ENCODE measurements around the gene TP53BP2.
"Not testable (repeated sequence)": the region's sequence is repeated elsewhere in the genome, so short reads cannot be mapped to it uniquely, and the experiment has no call there.

Gene TP53BP2

DNA sequence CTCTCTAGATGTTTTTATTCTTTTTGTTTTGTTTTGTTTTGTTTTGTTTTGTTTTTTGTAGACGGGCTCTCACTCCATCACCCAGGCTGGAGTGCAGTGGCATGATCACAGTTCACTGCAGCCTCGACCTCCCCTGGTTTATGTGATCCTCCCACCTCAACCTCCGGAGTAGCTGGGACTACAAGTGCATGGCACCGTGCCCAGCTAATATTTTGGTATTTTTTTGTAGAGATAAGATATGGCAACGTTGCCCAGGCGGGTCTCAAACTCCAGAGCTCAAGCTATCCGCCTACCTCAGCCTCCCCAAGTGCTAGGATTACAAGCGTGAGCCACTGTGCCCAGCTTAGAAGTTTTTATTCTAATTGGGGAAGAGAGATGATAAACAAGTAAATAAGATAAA lies 13.3 kb upstream of the TP53BP2 start:
- intact Hi-C loops (cut with DNase I) = no loop called here
- DNase-seq = no peak

DNA sequence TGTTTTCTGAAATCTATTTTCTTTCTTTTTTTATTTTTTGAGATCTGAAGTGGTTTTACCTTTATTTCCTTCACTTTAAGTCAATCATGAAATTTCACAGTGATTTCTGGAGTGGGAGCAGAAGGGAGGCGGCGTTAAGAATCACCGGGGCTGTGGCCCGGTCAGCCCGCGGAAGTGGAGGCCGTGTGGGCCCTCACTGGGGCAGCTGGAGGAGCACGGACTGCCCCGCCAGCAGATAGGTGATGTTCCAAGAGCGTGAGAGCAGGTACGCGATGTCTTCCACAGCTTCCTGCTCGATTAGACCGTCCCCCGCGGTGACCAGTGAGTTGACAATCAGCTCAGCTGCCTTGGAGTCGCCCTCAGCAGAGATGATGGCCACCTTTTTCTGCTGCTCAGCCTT lies 10.6 kb upstream of the TP53BP2 start:
- intact Hi-C loops (cut with DNase I) = no loop called here
- DNase-seq = no peak

DNA sequence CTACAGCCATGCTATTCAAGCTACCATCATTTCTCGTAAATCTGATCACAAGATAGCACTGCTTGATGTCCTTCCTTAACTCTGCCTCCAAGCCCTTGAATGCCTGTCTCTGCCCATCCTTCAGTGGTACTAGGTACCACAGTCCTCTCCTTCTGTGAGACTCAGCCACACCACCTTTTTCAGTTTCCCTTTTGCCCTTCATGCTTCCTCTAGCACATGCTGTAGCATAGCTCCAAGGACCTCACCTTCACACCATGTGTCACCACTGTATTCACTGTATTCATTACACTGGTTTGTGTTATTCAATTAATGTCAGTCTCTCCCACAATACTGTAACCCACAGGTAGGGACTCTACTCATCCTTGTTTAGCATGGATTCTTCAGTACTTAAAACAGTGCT lies 8.0 kb upstream of the TP53BP2 start:
- intact Hi-C loops (cut with DNase I) = no loop called here
- no peak for DNase-seq

GRCh38 chr1:223853275-223853674 lies 7.5 kb upstream of the TP53BP2 start:
- no peak for DNase-seq
- intact Hi-C loops (cut with DNase I) = no loop called here

DNA sequence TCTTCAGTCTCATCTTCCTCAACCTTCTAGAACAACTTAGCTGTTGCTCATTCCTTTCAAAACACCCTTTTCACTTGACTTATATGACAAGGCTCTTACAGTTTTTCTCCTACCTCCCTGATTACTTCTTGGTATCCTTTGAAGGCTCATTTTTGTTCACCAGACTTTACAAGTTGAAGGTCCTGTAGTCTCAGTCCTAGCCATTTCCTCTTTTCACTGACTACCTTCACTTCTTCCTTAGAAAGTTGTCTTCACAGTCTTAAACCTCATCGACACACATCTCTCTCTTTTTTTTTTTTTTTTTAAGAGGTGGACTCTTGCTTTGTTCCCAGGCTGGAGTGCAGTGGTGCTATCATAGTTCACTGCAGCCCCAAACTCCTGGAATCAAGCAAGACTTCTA lies 6.6 kb upstream of the TP53BP2 start:
- no peak for DNase-seq
- intact Hi-C loops (cut with DNase I) = no loop called here

DNA sequence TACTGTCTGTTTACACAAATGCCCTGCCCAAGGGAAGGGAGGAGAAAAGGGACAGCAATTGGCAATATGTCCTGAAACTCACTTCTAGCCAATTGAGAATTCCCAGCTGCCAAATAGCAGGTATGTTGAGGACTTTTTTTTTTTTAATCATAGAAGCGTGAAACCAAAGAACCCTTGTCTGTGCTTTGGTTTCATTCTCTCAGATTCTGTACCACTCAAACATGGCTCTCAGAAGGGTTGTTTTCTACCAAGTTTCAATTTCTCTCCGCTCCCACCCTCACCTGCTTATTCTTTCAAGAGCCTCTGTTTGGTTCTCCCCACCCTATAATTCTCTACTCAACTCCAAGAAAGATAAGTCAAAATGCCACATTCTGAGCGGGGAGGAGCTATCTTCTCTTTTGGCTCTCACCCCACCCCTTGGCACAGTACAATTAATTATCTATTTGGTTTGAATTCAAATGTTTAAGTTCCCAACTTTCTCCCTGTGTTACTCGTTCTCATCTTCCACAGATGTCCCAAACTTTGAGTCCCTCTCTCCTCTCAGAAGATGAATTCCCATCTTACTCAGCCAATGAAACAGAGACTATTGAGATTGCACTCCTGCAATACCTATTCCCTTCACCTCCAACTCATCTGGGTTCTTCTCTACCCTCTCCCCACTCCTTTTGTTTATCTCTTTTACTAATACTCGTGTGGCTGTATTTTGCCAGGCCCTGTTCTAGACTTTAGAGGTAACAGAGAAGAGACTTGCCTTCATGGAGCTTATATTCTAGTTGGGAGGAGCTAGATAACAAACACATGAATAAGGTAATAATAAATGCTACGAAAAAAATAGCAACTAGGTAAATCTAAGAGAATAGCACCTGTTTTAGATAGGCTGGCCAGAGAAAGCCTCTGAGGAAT lies 3.9 kb upstream of the TP53BP2 start:
- intact Hi-C loops (cut with DNase I) = loop anchor here (5.0 to 10.0 kb wide), 3 partner anchors 37 to 335 kb away; partner anchors contain the start of gene DEGS1
- no peak for DNase-seq

DNA sequence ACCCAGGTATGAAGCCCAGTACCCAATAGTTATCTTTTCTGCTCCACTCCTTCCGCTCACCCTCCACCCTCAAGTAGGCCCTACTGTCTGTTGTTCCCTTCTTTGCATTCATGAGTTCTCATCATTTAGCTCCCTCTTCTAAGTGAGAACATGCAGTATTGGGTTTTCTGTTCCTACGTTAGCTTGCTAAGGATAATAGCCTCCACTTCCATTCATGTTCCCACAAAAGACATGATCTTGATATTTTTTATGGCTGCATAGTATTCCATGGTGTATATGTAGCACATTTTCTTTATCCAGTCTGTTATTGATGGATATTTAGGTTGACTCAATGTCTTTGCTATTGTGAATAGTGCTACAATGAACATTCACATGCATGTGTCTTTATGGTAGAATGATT lies 2.8 kb upstream of the TP53BP2 start:
- no peak for DNase-seq
- intact Hi-C loops (cut with DNase I) = loop anchor here (5.0 to 10.0 kb wide), 3 partner anchors 36 to 336 kb away; partner anchors contain the start of gene DEGS1

- intact Hi-C loops (cut with DNase I) = loop anchor here (5.0 to 10.0 kb wide), 3 partner anchors 36 to 337 kb away; partner anchors contain the start of gene DEGS1
- no peak for DNase-seq
Measured at GRCh38 chr1:223847781-223848345, 2.1 kb upstream of the TP53BP2 start.

GRCh38 chr1:223845037-223845809 lies 524 bp downstream of the TP53BP2 start:
- DNase-seq = peak in 3 of 10 donors; percentile 19 to 85 (median 21)
- intact Hi-C loops (cut with DNase I) = loop anchor here (2.0 to 10.0 kb wide), 4 partner anchors 33 to 340 kb away; partner anchors contain the start of genes CAPN2 and DEGS1

DNA sequence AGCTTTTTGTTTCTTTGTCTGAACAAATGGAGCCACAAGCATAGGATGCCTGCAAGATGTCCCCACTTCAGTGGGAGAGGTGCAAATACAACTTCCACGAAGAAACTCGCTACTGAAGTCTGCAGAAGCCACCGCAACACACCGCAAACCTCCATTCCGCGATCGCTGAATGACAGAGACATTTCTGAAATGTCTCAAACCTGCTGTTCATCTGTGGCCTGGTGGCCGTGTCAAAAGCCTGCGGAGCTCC lies 1.0 kb downstream of the TP53BP2 start:
- DNase-seq = peak in 1 of 10 donors; percentile 28
- intact Hi-C loops (cut with DNase I) = loop anchor here (2.0 to 10.0 kb wide), 4 partner anchors 32 to 340 kb away; partner anchors contain the start of genes CAPN2 and DEGS1

DNA sequence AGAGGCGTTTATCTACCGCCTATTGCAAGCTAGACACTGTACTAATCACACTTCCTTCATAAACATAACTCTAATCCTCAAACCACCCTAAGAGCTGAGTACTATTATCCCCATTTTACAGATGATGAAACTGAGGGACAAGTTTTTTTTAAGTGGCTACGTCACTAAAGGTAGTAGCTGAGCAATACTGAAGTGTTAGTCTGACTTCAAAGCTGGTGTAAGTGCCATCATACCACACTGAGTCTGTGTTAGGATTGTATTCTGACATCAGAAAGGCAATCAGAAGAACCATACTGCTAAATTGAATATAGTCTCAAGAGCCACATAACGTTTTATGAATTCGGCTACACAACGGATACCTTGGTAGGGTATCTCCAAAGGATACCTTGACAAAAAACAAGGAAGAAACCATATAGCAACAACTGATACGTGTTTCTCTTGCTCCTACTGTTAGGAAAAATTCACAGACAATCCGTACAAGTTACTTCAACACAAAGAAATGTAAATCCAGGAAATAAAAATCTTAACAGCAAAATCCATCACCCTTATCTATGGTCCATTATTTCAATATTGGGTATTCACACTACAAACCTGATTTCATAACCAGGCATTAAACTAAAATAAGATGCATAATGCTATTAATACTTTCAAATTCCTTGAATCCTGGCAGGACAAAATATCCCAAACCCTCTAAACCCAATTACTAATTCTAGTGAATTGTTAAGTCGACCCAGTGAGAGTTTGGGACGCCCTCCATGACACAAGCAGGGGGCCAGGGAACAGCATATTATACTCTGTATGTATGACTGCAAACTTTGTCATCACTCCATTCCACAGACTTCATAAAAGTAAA lies 1.6 kb downstream of the TP53BP2 start:
- intact Hi-C loops (cut with DNase I) = loop anchor here (2.0 to 10.0 kb wide), 3 partner anchors 89 to 341 kb away; partner anchors contain the start of genes CAPN2 and DEGS1
- DNase-seq = no peak

GRCh38 chr1:223842784-223843183 lies 3.0 kb downstream of the TP53BP2 start:
- intact Hi-C loops (cut with DNase I) = loop anchor here (10.0 kb wide), 2 partner anchors 88 to 342 kb away; partner anchors contain the start of gene DEGS1
- DNase-seq = no peak

DNA sequence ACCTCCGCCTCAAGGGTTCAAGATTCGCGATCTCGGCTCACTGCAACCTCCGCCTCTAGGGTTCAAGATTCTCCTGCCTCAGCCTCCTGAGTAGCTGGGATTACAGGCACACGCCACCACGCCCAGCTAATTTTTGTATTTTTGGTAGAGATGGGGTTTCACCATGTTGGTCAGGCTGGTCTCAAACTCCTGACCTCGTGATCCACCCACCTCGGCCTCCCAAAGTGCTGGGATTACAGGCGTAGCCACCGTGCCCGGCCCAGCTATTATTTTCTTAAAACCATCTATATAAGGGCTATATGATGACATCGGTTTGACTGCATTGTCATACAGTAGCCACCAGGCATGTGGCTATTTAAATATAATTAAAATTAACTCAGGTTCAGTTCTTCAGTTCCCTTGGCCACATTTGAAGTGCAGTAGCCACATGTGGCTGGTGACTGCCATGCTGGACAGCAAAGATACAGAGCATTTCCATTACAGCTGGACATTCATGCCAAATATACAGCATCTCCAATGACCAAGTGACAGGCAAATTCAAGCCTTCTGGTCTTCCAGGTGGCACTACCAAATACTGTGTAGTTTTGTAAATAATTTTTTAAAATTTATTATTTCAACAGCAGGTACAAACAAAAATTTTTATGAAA lies 3.6 kb downstream of the TP53BP2 start:
- not testable (repeated sequence) for DNase-seq
- intact Hi-C loops (cut with DNase I) = loop anchor here (10.0 kb wide), 2 partner anchors 87 to 343 kb away; partner anchors contain the start of gene DEGS1

DNA sequence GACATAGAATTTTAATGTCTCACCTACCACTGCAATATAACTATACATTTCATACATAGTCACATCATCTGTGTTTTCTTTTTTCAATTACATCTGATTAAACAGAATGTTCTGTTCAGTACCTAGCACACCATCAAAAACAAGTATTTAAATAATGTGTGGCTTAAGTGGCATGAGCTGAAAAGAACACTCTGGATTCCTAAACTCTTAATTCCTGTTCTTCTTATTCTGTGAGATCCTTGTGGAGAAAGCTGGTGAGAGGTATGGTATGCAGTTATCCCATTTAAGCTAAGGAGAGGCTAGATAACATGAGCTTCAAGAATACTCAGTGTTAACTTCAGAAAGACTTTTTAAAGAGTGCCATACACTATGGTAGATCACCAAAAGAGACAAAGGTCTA lies 5.5 kb downstream of the TP53BP2 start:
- no peak for DNase-seq
- intact Hi-C loops (cut with DNase I) = loop anchor here (10.0 kb wide), 2 partner anchors 85 to 345 kb away; partner anchors contain the start of gene DEGS1

- intact Hi-C loops (cut with DNase I) = no loop called here
- no peak for DNase-seq
Measured at GRCh38 chr1:223838125-223838854, 7.5 kb downstream of the TP53BP2 start.

GRCh38 chr1:223837687-223838086 lies 8.1 kb downstream of the TP53BP2 start:
- intact Hi-C loops (cut with DNase I) = no loop called here
- DNase-seq = no peak

DNA sequence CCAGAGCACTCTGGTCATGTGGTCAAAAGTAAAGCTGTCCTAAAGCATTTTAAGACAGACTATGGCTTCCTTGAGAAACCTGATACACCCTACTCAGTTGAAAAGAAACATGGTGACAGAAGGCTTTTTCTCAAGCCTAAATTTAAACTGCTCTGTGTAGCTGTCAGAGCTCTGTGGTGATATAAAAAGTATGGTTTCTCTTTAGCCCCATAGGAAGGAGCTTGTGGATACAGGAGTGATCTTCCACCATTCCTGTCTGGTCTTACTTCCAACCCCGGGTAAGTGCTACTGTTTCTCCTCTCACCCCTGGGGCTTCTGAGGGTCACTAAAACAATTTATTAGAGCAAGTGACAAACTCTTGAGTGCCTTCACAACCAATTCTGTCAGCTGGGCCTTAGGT lies 8.5 kb downstream of the TP53BP2 start:
- intact Hi-C loops (cut with DNase I) = no loop called here
- no peak for DNase-seq

GRCh38 chr1:223836586-223836985 lies 9.2 kb downstream of the TP53BP2 start:
- intact Hi-C loops (cut with DNase I) = no loop called here
- no peak for DNase-seq

DNA sequence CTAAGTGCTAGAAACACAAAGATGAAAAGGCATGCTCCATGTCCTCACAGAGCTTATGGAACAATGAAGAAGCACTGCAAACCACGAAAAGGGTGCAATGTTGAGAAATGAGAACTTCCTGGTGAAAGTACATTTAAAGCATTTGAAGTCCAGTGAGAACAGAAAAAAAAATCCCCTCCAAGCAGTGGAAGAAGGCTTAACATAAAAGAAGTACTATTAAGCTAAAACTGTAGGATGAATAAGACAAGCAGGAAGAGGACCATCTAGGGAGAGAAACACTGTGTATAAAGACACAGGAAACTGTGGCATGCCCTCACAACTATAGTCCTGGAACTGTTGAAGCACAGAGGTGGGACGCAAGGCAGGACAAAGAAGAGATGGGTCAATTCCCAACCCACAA lies 10.0 kb downstream of the TP53BP2 start:
- intact Hi-C loops (cut with DNase I) = no loop called here
- no peak for DNase-seq

Data from posterior cingulate gyrus (tissue), 11 donors.